H9 (cell line): ENCODE results near the gene EML1. TPM values are rescaled to one million over a fixed set of nuclear protein-coding genes. Genes with fewer than 3 reads are reported as not detected.

Source experiments
- DNase-seq: peaks from one replicate; pipeline ENCODE4 v3.0.0-alpha.2; 2017
- H2AFZ ChIP-seq: one replicate; pipeline ENCODE4 v1.6.1; 2013; ENCODE audit warnings: mild to moderate bottlenecking, low read length, control low read depth, moderate library complexity
- H2AK5ac ChIP-seq: 2 replicates; pipeline ENCODE4 v1.6.1; 2013; ENCODE audit warnings: low read length, control low read depth, mixed read lengths; ENCODE audit not compliant: insufficient read length
- H2BK120ac ChIP-seq: one replicate; pipeline ENCODE4 v1.6.1; 2013; ENCODE audit warnings: low read depth, mild to moderate bottlenecking, low read length, control low read depth, inconsistent platforms; ENCODE audit not compliant: poor library complexity, severe bottlenecking
- H2BK12ac ChIP-seq: 2 replicates; pipeline ENCODE4 v1.6.1; 2013; ENCODE audit warnings: low read length, control low read depth, mixed read lengths, low read depth; ENCODE audit not compliant: insufficient read length
- H2BK15ac ChIP-seq: 2 replicates; pipeline ENCODE4 v1.6.1; 2013; ENCODE audit warnings: low read depth, low read length, control low read depth
- H2BK20ac ChIP-seq: one replicate; pipeline ENCODE4 v1.6.1; 2013; ENCODE audit warnings: low read depth, mild to moderate bottlenecking, low read length, control low read depth, inconsistent platforms; ENCODE audit not compliant: poor library complexity, severe bottlenecking
- H2BK5ac ChIP-seq: 2 replicates; pipeline ENCODE4 v1.6.1; 2013; ENCODE audit warnings: low read length, control low read depth, mixed read lengths; ENCODE audit not compliant: insufficient read length
- H3K14ac ChIP-seq: 2 replicates; pipeline ENCODE4 v1.6.1; 2013; ENCODE audit warnings: low read length, control low read depth; ENCODE audit not compliant: insufficient read depth
- H3K18ac ChIP-seq: 2 replicates; pipeline ENCODE4 v1.6.1; 2013; ENCODE audit warnings: low read depth, mild to moderate bottlenecking, mixed read lengths, low read length, control low read depth; ENCODE audit not compliant: insufficient read length
- H3K23ac ChIP-seq: 2 replicates; pipeline ENCODE4 v1.6.1; 2013; ENCODE audit warnings: low read length, control low read depth, mixed read lengths, low read depth; ENCODE audit not compliant: insufficient read length
- H3K23me2 ChIP-seq: 2 replicates; pipeline ENCODE4 v1.6.1; 2013; ENCODE audit warnings: low read depth, mild to moderate bottlenecking, mixed read lengths, low read length, control low read depth; ENCODE audit not compliant: insufficient read length, poor library complexity, severe bottlenecking
- H3K27ac ChIP-seq: 2 replicates; pipeline ENCODE4 v1.5.1; 2013; ENCODE audit warnings: low read length, control low read depth, mixed read lengths, low read depth; ENCODE audit not compliant: insufficient read length
- H3K27me3 ChIP-seq: 2 replicates; pipeline ENCODE4 v1.6.1; 2013; ENCODE audit warnings: low read length, control low read depth, inconsistent platforms; ENCODE audit not compliant: insufficient read depth
- H3K4ac ChIP-seq: 2 replicates; pipeline ENCODE4 v1.6.1; 2013; ENCODE audit warnings: low read depth, mild to moderate bottlenecking, control low read depth, inconsistent platforms, low read length, moderate library complexity
- H3K4me1 ChIP-seq: 2 replicates; pipeline ENCODE4 v1.6.1; 2013; ENCODE audit warnings: low read length, control low read depth, inconsistent platforms; ENCODE audit not compliant: insufficient read depth
- H3K4me2 ChIP-seq: 2 replicates; pipeline ENCODE4 v1.6.1; 2013; ENCODE audit warnings: low read length, control low read depth, mixed read lengths; ENCODE audit not compliant: insufficient read length, insufficient read depth
- H3K56ac ChIP-seq: 2 replicates; pipeline ENCODE4 v1.6.1; 2013; ENCODE audit warnings: low read depth, mild to moderate bottlenecking, mixed read lengths, low read length, control low read depth; ENCODE audit not compliant: insufficient read length
- H3K79me1 ChIP-seq: 2 replicates; pipeline ENCODE4 v1.6.1; 2013; ENCODE audit warnings: low read depth, mild to moderate bottlenecking, moderate library complexity, low read length, control low read depth, inconsistent platforms; ENCODE audit not compliant: insufficient read depth, poor library complexity, severe bottlenecking
- H3K79me2 ChIP-seq: 2 replicates; pipeline ENCODE4 v1.6.1; 2013; ENCODE audit warnings: low read length, control low read depth, inconsistent platforms; ENCODE audit not compliant: insufficient read depth
- H3K9ac ChIP-seq: 2 replicates; pipeline ENCODE4 v1.6.1; 2013; ENCODE audit warnings: low read length, control low read depth, mixed read lengths; ENCODE audit not compliant: insufficient read length; ENCODE audit errors: extremely low read depth
- H3K9me3 ChIP-seq: one replicate; pipeline ENCODE4 v1.6.1; 2013; ENCODE audit warnings: low read depth, low read length, inconsistent platforms; ENCODE audit not compliant: control insufficient read depth
- H3T11ph ChIP-seq: one replicate; pipeline ENCODE4 v1.6.1; 2013; ENCODE audit warnings: mild to moderate bottlenecking, low read length, control low read depth, inconsistent platforms
- H4K20me1 ChIP-seq: one replicate; pipeline ENCODE4 v1.6.1; 2013; ENCODE audit not compliant: control insufficient read depth, insufficient read length, insufficient read depth
- H4K5ac ChIP-seq: 2 replicates; pipeline ENCODE4 v1.6.1; 2013; ENCODE audit warnings: low read depth, mild to moderate bottlenecking, mixed read lengths, low read length, control low read depth; ENCODE audit not compliant: insufficient read length
- H4K8ac ChIP-seq: replicated peaks from 2 replicates; pipeline ENCODE4 v1.6.1; 2013; ENCODE audit warnings: low read length, control low read depth, mixed read lengths, low read depth; ENCODE audit not compliant: insufficient read length
- H4K91ac ChIP-seq: 2 replicates; pipeline ENCODE4 v1.6.1; 2013; ENCODE audit warnings: low read depth, mild to moderate bottlenecking, moderate library complexity, mixed read lengths, low read length, control low read depth; ENCODE audit not compliant: insufficient read length
- H3K27ac Mint-ChIP-seq, 3 experiments: 2 replicates in 2 of 3; 3 replicates in 1 of 3; pipeline ENCODE4 v1.8.0; 2020 to 2021; ENCODE audit warnings: mixed read lengths in 3 of 3, mild to moderate bottlenecking in 1 of 3, moderate library complexity in 1 of 3
- H3K27me3 Mint-ChIP-seq: 2 replicates; pipeline ENCODE4 v1.8.0; 2021; ENCODE audit warnings: low read depth, mild to moderate bottlenecking, moderate library complexity, mixed read lengths
- H3K36me3 Mint-ChIP-seq, 3 experiments: 2 replicates in 2 of 3; 3 replicates in 1 of 3; pipeline ENCODE4 v1.8.0; 2020 to 2021; ENCODE audit warnings: low read depth in 3 of 3, mixed read lengths in 3 of 3; ENCODE audit not compliant: insufficient read depth in 1 of 3
- H3K4me1 Mint-ChIP-seq, 2 experiments: 2 replicates each; pipeline ENCODE4 v1.8.0; 2020; ENCODE audit warnings: mixed read lengths in 2 of 2
- H3K4me3 Mint-ChIP-seq, 2 experiments: 2 replicates in 1 of 2; 3 replicates in 1 of 2; pipeline ENCODE4 v1.8.0; 2020 to 2021; ENCODE audit warnings: mild to moderate bottlenecking in 2 of 2, mixed read lengths in 2 of 2, moderate library complexity in 1 of 2
- H3K9me3 Mint-ChIP-seq, 2 experiments: 2 replicates in 1 of 2; 3 replicates in 1 of 2; pipeline ENCODE4 v1.8.0; 2020; ENCODE audit warnings: mild to moderate bottlenecking in 2 of 2, mixed read lengths in 2 of 2, moderate library complexity in 1 of 2
- WGBS: extraction: QIAGEN DNeasy Blood & Tissue Kit; methylation state at CpG from one replicate; pipeline ENCODE4 v1.1.7; 2013; ENCODE audit warnings: missing lambda C conversion rate, low lambda C conversion rate, mixed read lengths; ENCODE audit not compliant: insufficient read length; ENCODE audit errors: extremely low coverage; 5-methylcytosine and 5-hydroxymethylcytosine counted together
- total RNA-seq: library from RNA; stranded (reverse); gene quantifications from 2 replicates; pipeline ENCODE4 v1.2.1, GENCODE V29; 2021
- TF ChIP-seq, protein P1 (sequence below): fragments of 200-600 bp; sonication (generic); conservative IDR thresholded peaks from 3 replicates; pipeline ENCODE4 v1.8.0; 2021; ENCODE audit warnings: antibody characterized with exemption, mild to moderate bottlenecking

EML1 gene
- total RNA-seq, 1 experiment from 2014 or later: 16.7 TPM

DNA sequence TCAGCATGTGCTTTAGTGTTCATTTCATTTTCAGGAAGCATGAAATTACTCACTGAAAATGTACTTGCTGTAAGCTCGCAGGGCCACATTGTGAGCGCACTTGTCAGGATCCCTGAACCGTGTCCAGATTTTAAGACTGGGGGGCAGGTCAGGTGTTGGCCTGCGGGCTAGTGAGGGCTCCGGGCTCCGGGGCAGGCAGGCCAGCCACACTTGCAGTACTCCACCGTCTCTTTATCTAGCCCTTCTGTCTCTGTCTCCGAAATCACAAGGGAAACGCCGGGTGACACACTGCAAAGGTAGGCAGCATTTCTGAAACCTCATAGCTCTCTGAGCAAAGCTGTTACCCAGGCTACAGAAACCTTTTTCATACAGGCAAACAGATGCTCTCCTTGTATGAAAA, 98.7 kb downstream of the EML1 start:
- Histone ChIP-seq H4K91ac (no peak overlapping the region), H2AFZ (no peak overlapping the region), H3K79me1 (no peaks in the 10 kb centered on the region), H3K79me2 (no peaks in the 10 kb centered on the region), H2BK120ac (no peak overlapping the region), H4K20me1 (no peaks in the 10 kb centered on the region), H3K27me3 (no peaks in the 10 kb centered on the region), H3K4me1 (no peaks in the 10 kb centered on the region), H3K9me3 (no peaks in the 10 kb centered on the region), H3K27ac (no peak overlapping the region), H3K56ac (no peak overlapping the region), H3T11ph (no peak overlapping the region), H3K4me2 (no peak overlapping the region), H3K23ac (no peak overlapping the region), H2AK5ac (no peak overlapping the region), H2BK20ac (no peak overlapping the region), H2BK12ac (no peak overlapping the region), H4K5ac (no peak overlapping the region), H3K4ac (no peak overlapping the region), H2BK5ac (no peak overlapping the region), H3K9ac (no peak overlapping the region), H3K23me2 (no peaks in the 10 kb centered on the region), H2BK15ac (no peak overlapping the region), H3K14ac (no peak overlapping the region), H3K18ac (no peak overlapping the region), H4K8ac (no peak overlapping the region)
- DNase-seq: no peak
- Mint-ChIP-seq H3K4me1 (peaks cover 46 to 54% of the 10 kb centered on the region in 2 experiments), H3K27me3 (peaks cover 8% of the 10 kb centered on the region), H3K9me3 (no peaks in the 10 kb centered on the region; a peak in 1 of 5 replicates), H3K4me3 (no peak overlapping the region), H3K27ac (no peak overlapping the region), H3K36me3 (no peaks in the 10 kb centered on the region; a peak in 1 of 7 replicates)
- no CpG with 5 or more reads among the region's 10 CpGs for WGBS
- TF ChIP-seq, protein P1, sequence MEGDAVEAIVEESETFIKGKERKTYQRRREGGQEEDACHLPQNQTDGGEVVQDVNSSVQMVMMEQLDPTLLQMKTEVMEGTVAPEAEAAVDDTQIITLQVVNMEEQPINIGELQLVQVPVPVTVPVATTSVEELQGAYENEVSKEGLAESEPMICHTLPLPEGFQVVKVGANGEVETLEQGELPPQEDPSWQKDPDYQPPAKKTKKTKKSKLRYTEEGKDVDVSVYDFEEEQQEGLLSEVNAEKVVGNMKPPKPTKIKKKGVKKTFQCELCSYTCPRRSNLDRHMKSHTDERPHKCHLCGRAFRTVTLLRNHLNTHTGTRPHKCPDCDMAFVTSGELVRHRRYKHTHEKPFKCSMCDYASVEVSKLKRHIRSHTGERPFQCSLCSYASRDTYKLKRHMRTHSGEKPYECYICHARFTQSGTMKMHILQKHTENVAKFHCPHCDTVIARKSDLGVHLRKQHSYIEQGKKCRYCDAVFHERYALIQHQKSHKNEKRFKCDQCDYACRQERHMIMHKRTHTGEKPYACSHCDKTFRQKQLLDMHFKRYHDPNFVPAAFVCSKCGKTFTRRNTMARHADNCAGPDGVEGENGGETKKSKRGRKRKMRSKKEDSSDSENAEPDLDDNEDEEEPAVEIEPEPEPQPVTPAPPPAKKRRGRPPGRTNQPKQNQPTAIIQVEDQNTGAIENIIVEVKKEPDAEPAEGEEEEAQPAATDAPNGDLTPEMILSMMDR: no peak
